H1 (cell line): ENCODE measurements around the gene SIGLEC7. TPM values are rescaled to one million over a fixed set of nuclear protein-coding genes. Genes with fewer than 3 reads are reported as not detected.

Experiments used
- CTCF ChIA-PET: fragments of 300-600 bp; sonication (Branson Sonifier 250); formaldehyde crosslinking; loops from one replicate; lab custom pipeline; 2021; ENCODE audit not compliant: partially characterized antibody; lab: Charles Lee
- POLR2A ChIA-PET: fragments of 300-600 bp; sonication (Branson Sonifier 250); formaldehyde crosslinking; loops from one replicate; lab custom pipeline; 2021; ENCODE audit warnings: inconsistent platforms; ENCODE audit not compliant: partially characterized antibody; lab: Charles Lee
- DNase-seq, 2 experiments: peaks; one replicate each; pipeline versions ENCODE4 v3.0.0 to v3.0.0-alpha.2; 2010 to 2022; ENCODE audit warnings: low spot score in 2 of 2, low read depth in 1 of 2, mixed read lengths in 1 of 2
- FAIRE-seq: peaks from 2 replicates; lab custom pipeline; 2011; peaks lifted over from hg19 to GRCh38; lab: Jason Lieb, UNC
- H2AFZ ChIP-seq: 2 replicates; pipeline ENCODE4 v1.8.1; 2012; ENCODE audit warnings: low read length, inconsistent platforms
- H2AK5ac ChIP-seq: 2 replicates; pipeline ENCODE4 v1.6.1; 2013; ENCODE audit warnings: low read depth, low read length
- H2BK120ac ChIP-seq: replicated peaks from 2 replicates; pipeline ENCODE3; 2013; ENCODE audit warnings: low read depth, low read length, inconsistent platforms
- H2BK12ac ChIP-seq: 2 replicates; pipeline ENCODE4 v1.6.1; 2013; ENCODE audit warnings: low read depth, low read length
- H2BK15ac ChIP-seq: 2 replicates; pipeline ENCODE4 v1.6.1; 2013; ENCODE audit warnings: low read length
- H2BK20ac ChIP-seq: 2 replicates; pipeline ENCODE4 v1.6.1; 2013; ENCODE audit warnings: low read length
- H2BK5ac ChIP-seq: 2 replicates; pipeline ENCODE4 v1.6.1; 2013; ENCODE audit warnings: low read depth, low read length
- H3K14ac ChIP-seq: 2 replicates; pipeline ENCODE4 v1.6.1; 2013; ENCODE audit warnings: inconsistent platforms; ENCODE audit not compliant: insufficient read length
- H3K18ac ChIP-seq: 2 replicates; pipeline ENCODE4 v1.6.1; 2013; ENCODE audit warnings: low read length; ENCODE audit errors: extremely low read depth
- H3K23ac ChIP-seq: 2 replicates; pipeline ENCODE4 v1.6.1; 2013; ENCODE audit warnings: inconsistent platforms; ENCODE audit not compliant: insufficient read length
- H3K23me2 ChIP-seq: 2 replicates; pipeline ENCODE4 v1.6.1; 2013; ENCODE audit warnings: low read depth, low read length
- H3K27ac ChIP-seq: 2 replicates; pipeline ENCODE4 v1.6.1; 2011; ENCODE audit warnings: low read depth, low read length, inconsistent platforms
- H3K27me3 ChIP-seq, 4 experiments: replicated peaks in 1 of 4; 1 replicate in 1 of 4; 2 replicates in 3 of 4; pipeline versions ENCODE4 v1.6.1 to v1.8.1; 2011 to 2013; ENCODE audit warnings: low read length in 3 of 4, mild to moderate bottlenecking in 3 of 4, inconsistent platforms in 2 of 4, mixed read lengths in 2 of 4, moderate library complexity in 1 of 4; ENCODE audit not compliant: control insufficient read depth in 3 of 4, insufficient read depth in 3 of 4; ENCODE audit errors: extremely low read depth in 1 of 4
- H3K36me3 ChIP-seq, 4 experiments: 2 replicates each; pipeline versions ENCODE4 v1.6.1 to v1.8.1; 2011 to 2013; ENCODE audit warnings: mild to moderate bottlenecking in 4 of 4, low read length in 3 of 4, moderate library complexity in 2 of 4, control low read depth in 1 of 4, inconsistent platforms in 1 of 4; ENCODE audit not compliant: insufficient read depth in 4 of 4, control insufficient read depth in 2 of 4
- H3K4ac ChIP-seq: replicated peaks from 2 replicates; pipeline ENCODE3; 2013; ENCODE audit warnings: low read length, low read depth, mixed read lengths, inconsistent platforms; ENCODE audit not compliant: insufficient read length
- H3K4me1 ChIP-seq, 4 experiments: replicated peaks in 1 of 4; 1 replicate in 1 of 4; 2 replicates in 3 of 4; pipeline versions ENCODE4 v1.6.1 to v1.8.1; 2011 to 2013; ENCODE audit warnings: low read length in 3 of 4, inconsistent platforms in 2 of 4, mixed read lengths in 1 of 4; ENCODE audit not compliant: insufficient read depth in 4 of 4, control insufficient read depth in 3 of 4
- H3K4me2 ChIP-seq, 2 experiments: 2 replicates each; pipeline versions ENCODE4 v1.6.1 to v1.8.1; 2011 to 2013; ENCODE audit warnings: low read depth in 2 of 2, low read length in 2 of 2, control low read depth in 1 of 2, inconsistent platforms in 1 of 2, mild to moderate bottlenecking in 1 of 2; ENCODE audit not compliant: insufficient read depth in 1 of 2
- H3K4me3 ChIP-seq, 4 experiments: fragments of 200-600, 300-600 bp in 1 of 4; sonication (generic), shearing (Covaris generic), sonication (Bioruptor Twin) in 1 of 4; 2 replicates each; pipeline versions ENCODE4 v1.5.1 to v1.8.1; 2011 to 2016; ENCODE audit warnings: low read length in 4 of 4, low read depth in 3 of 4, control low read depth in 2 of 4, inconsistent platforms in 2 of 4, mild to moderate bottlenecking in 2 of 4, mixed read lengths in 1 of 4, moderate library complexity in 1 of 4; ENCODE audit not compliant: insufficient read depth in 2 of 4; ENCODE audit errors: extremely low read depth in 1 of 4
- H3K56ac ChIP-seq: replicated peaks from 2 replicates; pipeline ENCODE3; 2013; ENCODE audit warnings: low read depth, mild to moderate bottlenecking, mixed read lengths, low read length, inconsistent platforms; ENCODE audit not compliant: insufficient read length
- H3K79me1 ChIP-seq: 2 replicates; pipeline ENCODE4 v1.6.1; 2013; ENCODE audit warnings: low read depth, low read length, control low read depth
- H3K79me2 ChIP-seq, 2 experiments: 2 replicates each; pipeline versions ENCODE4 v1.6.1 to v1.8.1; 2012 to 2013; ENCODE audit warnings: low read length in 2 of 2, mild to moderate bottlenecking in 2 of 2, inconsistent platforms in 1 of 2; ENCODE audit not compliant: insufficient read depth in 2 of 2, control insufficient read depth in 1 of 2
- H3K9ac ChIP-seq, 4 experiments: replicated peaks in 1 of 4; 1 replicate in 1 of 4; 2 replicates in 3 of 4; pipeline versions ENCODE4 v1.6.1 to v1.8.1; 2011 to 2013; ENCODE audit warnings: low read depth in 3 of 4, low read length in 3 of 4, control low read depth in 2 of 4, mild to moderate bottlenecking in 2 of 4, moderate library complexity in 2 of 4, inconsistent platforms in 1 of 4; ENCODE audit errors: extremely low read depth in 1 of 4
- H3K9me3 ChIP-seq, 2 experiments: 2 replicates each; pipeline versions ENCODE4 v1.6.1 to v1.8.1; 2012 to 2013; ENCODE audit warnings: mild to moderate bottlenecking in 2 of 2, moderate library complexity in 2 of 2, control low read depth in 1 of 2, inconsistent platforms in 1 of 2, low read depth in 1 of 2, low read length in 1 of 2, mixed read lengths in 1 of 2; ENCODE audit not compliant: insufficient read depth in 2 of 2
- H4K20me1 ChIP-seq, 2 experiments: replicated peaks in 1 of 2; 2 replicates each; pipeline versions ENCODE3 to v1.8.1; 2011 to 2013; ENCODE audit warnings: inconsistent platforms in 2 of 2, low read length in 2 of 2, mild to moderate bottlenecking in 1 of 2; ENCODE audit not compliant: insufficient read depth in 2 of 2, control insufficient read depth in 1 of 2
- H4K5ac ChIP-seq: 2 replicates; pipeline ENCODE4 v1.6.1; 2013; ENCODE audit warnings: low read length, low read depth, mixed read lengths, inconsistent platforms; ENCODE audit not compliant: insufficient read length
- H4K8ac ChIP-seq: 2 replicates; pipeline ENCODE4 v1.8.0; 2013; ENCODE audit warnings: mild to moderate bottlenecking, moderate library complexity, low read length, inconsistent platforms; ENCODE audit not compliant: insufficient read depth; ENCODE audit errors: extremely low read depth
- H4K91ac ChIP-seq: replicated peaks from 2 replicates; pipeline ENCODE3; 2013; ENCODE audit warnings: low read length, mixed read lengths, inconsistent platforms; ENCODE audit not compliant: insufficient read length
- CBX8 ChIP-seq: fragments of 300-800, 300-1000 bp; sonication (generic); IDR thresholded peaks from 2 replicates; pipeline ENCODE4 v1.7.1; 2016; ENCODE audit warnings: low read depth, low read length, borderline replicate concordance
- CREB1 ChIP-seq: IDR thresholded peaks from 2 replicates; pipeline ENCODE4 v1.6.1; 2012; ENCODE audit warnings: inconsistent platforms
- CTCF ChIP-seq, 3 experiments: IDR thresholded peaks; 1 replicate in 2 of 3; 2 replicates in 1 of 3; pipeline versions ENCODE4 v1.5.1 to v1.6.1; 2011; ENCODE audit warnings: low read length in 3 of 3, mild to moderate bottlenecking in 3 of 3, inconsistent platforms in 2 of 3, low read depth in 1 of 3, moderate library complexity in 1 of 3; ENCODE audit not compliant: insufficient read depth in 1 of 3; ENCODE audit errors: control extremely low read depth in 1 of 3
- E2F6 ChIP-seq: IDR thresholded peaks from 2 replicates; pipeline ENCODE4 v1.6.1; 2012; ENCODE audit warnings: inconsistent platforms
- GABPA ChIP-seq: IDR thresholded peaks from 2 replicates; pipeline ENCODE4 v1.6.1; 2011; ENCODE audit warnings: mild to moderate bottlenecking, low read length, moderate library complexity, borderline replicate concordance; ENCODE audit not compliant: insufficient read depth
- POLR2A ChIP-seq, 2 experiments: IDR thresholded peaks; 1 replicate in 1 of 2; 2 replicates in 1 of 2; pipeline ENCODE4 v1.6.1; 2011; ENCODE audit warnings: low read depth in 2 of 2, low read length in 2 of 2, mild to moderate bottlenecking in 2 of 2; ENCODE audit errors: control extremely low read depth in 1 of 2
- RFX5 ChIP-seq: IDR thresholded peaks from 2 replicates; pipeline ENCODE4 v1.6.1; 2011; ENCODE audit warnings: low read depth, low read length, improper control_type of control experiment, borderline replicate concordance
- SAP30 ChIP-seq: fragments of 300-600 bp; sonication (generic); IDR thresholded peaks from 2 replicates; pipeline ENCODE4 v1.7.1; 2012; ENCODE audit warnings: low read length, moderate library complexity, mild to moderate bottlenecking, inconsistent platforms; ENCODE audit not compliant: insufficient read depth, insufficient replicate concordance
- SIX5 ChIP-seq: IDR thresholded peaks from 2 replicates; pipeline ENCODE4 v1.6.1; 2011; ENCODE audit warnings: mild to moderate bottlenecking, low read depth, low read length
- TAF1 ChIP-seq: IDR thresholded peaks from 2 replicates; pipeline ENCODE4 v1.6.1; 2011; ENCODE audit warnings: mild to moderate bottlenecking, low read depth, low read length
- TBP ChIP-seq: IDR thresholded peaks from 2 replicates; pipeline ENCODE4 v1.6.1; 2011; ENCODE audit warnings: low read depth, low read length, improper control_type of control experiment
- TEAD4 ChIP-seq: IDR thresholded peaks from 2 replicates; pipeline ENCODE4 v1.6.1; 2012; ENCODE audit warnings: low read depth, low read length, inconsistent platforms, mixed read lengths
- WGBS, 2 experiments: shearing (Covaris generic) in 1 of 2; methylation state at CpG; one replicate each; pipeline versions ENCODE4 v1.1.6 to v1.1.7; 2013 to 2015; ENCODE audit warnings: low lambda C conversion rate in 2 of 2, mixed read lengths in 2 of 2, inconsistent platforms in 1 of 2, low coverage in 1 of 2, missing lambda C conversion rate in 1 of 2; ENCODE audit not compliant: insufficient replicate concordance in 2 of 2, insufficient coverage in 1 of 2, insufficient read length in 1 of 2; ENCODE audit errors: extremely low coverage in 1 of 2, missing lambda C conversion rate in 1 of 2; 5-methylcytosine and 5-hydroxymethylcytosine counted together
- polyA plus RNA-seq, 7 experiments: library from polyadenylated mRNA; depleted of rRNA in 3 of 7; stranded (reverse) in 5 of 7; unstranded in 2 of 7; fragments of >200 nt in 5 of 7; fragments of 200-250 nt in 2 of 7; gene quantifications; 1 replicate in 5 of 7; 2 replicates in 1 of 7; 4 replicates in 1 of 7; pipeline versions ENCODE4 v1.2.1 to v1.2.3, GENCODE V29; 2011 to 2013; ENCODE audit warnings: missing spikeins in 2 of 7, mixed read lengths in 2 of 7
- total RNA-seq: library from RNA; stranded (reverse); fragmentation: NEBNext Ultra II Directional; extraction: Animal tissue kit (Norgen Biotek cat#: 25700); gene quantifications from 2 replicates; pipeline ENCODE4 v1.2.1, GENCODE V29; 2021

SIGLEC7 gene
- total and polyA plus RNA-seq, 2 of the 8 experiments (the other 6 are each of a cell fraction or from before 2014, with no cell fraction given), result not detected

- Histone ChIP-seq H3K4ac (no peak overlapping the region), H4K8ac (no peak overlapping the region), H3K9ac (no peak overlapping the region), H4K5ac (no peak overlapping the region), H3K4me1 (no peaks in the 10 kb centered on the region; a peak in 1 of 7 replicates), H4K20me1 (no peaks in the 10 kb centered on the region), H2BK5ac (no peak overlapping the region), H3K4me3 (no peak overlapping the region), H2BK120ac (no peak overlapping the region), H3K23ac (no peak overlapping the region), H3K14ac (no peak overlapping the region), H3K23me2 (no peaks in the 10 kb centered on the region), H3K9me3 (0 out of 4 replicates have a peak, but pooled peaks cover 0 to 2% of the 10 kb centered on the region in 2 experiments), H3K4me2 (no peak overlapping the region), H2BK20ac (no peak overlapping the region), H3K27ac (no peak overlapping the region), H2BK15ac (no peak overlapping the region), H2BK12ac (no peak overlapping the region), H3K79me1 (no peaks in the 10 kb centered on the region), H3K36me3 (no peaks in the 10 kb centered on the region), H3K56ac (no peak overlapping the region), H3K79me2 (no peaks in the 10 kb centered on the region), H2AK5ac (no peak overlapping the region), H3K18ac (no peak overlapping the region), H4K91ac (no peak overlapping the region), H3K27me3 (no peaks in the 10 kb centered on the region), H2AFZ (no peak overlapping the region)
- CTCF ChIA-PET, result interaction anchor here (6.9 kb wide), 1 partner anchor 9 kb away, joined by 62 read pairs; no protein-coding TSS in a partner anchor
- DNase-seq (no peak), FAIRE-seq (no peak)
- WGBS, 2 experiments, result 83% methylated on average over 3 of the region's 3 CpGs; no CpG with 5 or more reads in 1 of the 2 experiments
- no peak for TF ChIP-seq TBP
- no peak for TF ChIP-seq CTCF (IDR thresholded peaks at IDR 0.05; ENCODE audit: control extremely low read depth in 1 of 3, insufficient read depth in 1 of 3, low read depth in 1 of 3, low read length in 3 of 3)
- TF ChIP-seq SAP30, result no peak
- no peak for TF ChIP-seq CBX8
- TF ChIP-seq CREB1, result no peak
- TF ChIP-seq TAF1, result no peak
- TF ChIP-seq E2F6, result no peak
- no peak for TF ChIP-seq GABPA
- TF ChIP-seq RFX5, result no peak
- TF ChIP-seq SIX5, result no peak
- no peak for TF ChIP-seq POLR2A (IDR thresholded peaks at IDR 0.05; ENCODE audit: control extremely low read depth in 1 of 2, low read depth in 2 of 2, low read length in 2 of 2)
- no peak for TF ChIP-seq TEAD4
- POLR2A ChIA-PET, result no interaction called here
Observed at GRCh38 chr19:51148580-51148979, 6.5 kb downstream of the SIGLEC7 start.
